NCI-H526 (cell line): ENCODE results near the gene CLIC4.
"Not testable (repeated sequence)": the region's sequence is repeated elsewhere in the genome, so short reads cannot be mapped to it uniquely, and the experiment has no call there.

Experiments used
- DNase-seq, 2 experiments: peaks; one replicate each; lab custom pipeline; 2025; lab: John Stamatoyannopoulos, UW

CLIC4 gene

GRCh38 chr1:24822887-24823286, 77.6 kb downstream of the CLIC4 start:
- DNase-seq, result no peak

- not testable (repeated sequence) for DNase-seq
Observed at GRCh38 chr1:24823486-24823885, 78.2 kb downstream of the CLIC4 start.

GRCh38 chr1:24825174-24825573, 79.9 kb downstream of the CLIC4 start:
- DNase-seq, result no peak

GRCh38 chr1:24826510-24826909, 81.3 kb downstream of the CLIC4 start:
- no peak for DNase-seq

DNA sequence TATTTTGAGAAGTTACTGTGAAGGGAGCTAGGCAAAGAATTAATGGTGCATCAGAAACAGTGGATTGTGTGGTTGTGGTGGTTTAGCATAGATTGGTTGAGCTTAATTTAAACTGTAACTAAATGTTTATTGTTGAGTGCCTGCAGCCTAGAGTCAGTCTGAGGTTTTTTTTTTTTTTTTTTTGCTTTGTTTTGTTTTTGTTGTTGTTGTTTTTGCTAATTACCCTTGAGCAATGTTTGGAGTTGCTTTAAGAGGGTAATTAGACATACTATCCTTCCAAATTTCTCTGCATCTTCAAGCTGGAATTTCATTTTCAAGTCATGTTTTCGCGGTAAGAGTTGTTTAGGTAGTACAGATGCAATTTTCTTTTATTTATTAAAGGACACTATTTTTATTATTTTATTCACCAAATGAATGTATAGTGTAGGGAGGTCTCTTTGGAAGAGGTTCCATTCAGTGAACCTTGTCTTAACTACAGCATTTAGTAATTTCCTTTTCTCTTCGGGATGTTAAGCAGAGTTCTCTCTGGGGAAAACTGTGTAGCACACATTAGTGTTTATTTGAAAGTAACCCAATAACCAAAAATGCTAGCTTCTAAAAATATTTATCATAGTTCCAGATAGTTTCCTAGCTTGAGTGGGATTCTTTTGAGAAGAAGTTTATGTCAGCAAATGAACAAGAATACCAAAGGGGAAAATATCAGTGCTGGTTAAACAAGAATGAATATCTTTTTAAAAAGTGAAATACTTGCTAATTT, 82.3 kb downstream of the CLIC4 start:
- DNase-seq, result no peak

DNA sequence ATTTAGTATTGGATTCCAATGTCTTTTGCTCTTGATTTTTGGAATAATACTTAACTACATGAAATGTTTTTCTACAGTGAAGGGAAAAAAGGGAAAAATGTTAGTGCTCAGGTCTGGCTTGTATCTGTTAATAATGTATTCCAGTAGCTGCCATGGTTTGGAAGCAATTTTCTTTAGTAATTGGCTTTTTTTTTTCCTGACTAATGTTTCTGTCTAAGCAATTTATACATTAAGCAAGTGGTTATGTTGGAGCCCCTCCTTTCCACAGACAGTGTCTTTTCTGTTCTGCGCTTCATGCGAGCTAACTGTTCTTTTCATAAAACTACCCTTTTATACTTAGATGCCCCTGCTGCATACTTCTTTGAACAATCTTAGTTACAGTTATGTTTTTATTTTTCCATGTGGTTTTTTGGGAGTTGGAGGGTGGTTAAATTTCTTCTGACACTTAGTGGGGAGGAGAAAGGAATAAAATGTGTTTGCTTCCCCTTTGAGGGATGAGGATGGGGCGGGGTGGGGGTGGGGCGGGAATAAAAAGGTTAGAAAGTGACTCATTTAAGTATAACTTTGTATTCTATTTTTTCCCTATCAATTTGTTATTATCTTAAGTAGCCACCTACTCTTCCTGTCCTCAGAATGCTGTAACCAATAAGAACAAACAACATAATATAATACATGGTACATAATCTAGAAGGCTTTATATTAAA, 83.1 kb downstream of the CLIC4 start:
- no peak for DNase-seq

GRCh38 chr1:24828887-24829192, 83.6 kb downstream of the CLIC4 start:
- DNase-seq, result no peak

GRCh38 chr1:24830680-24831272, 85.5 kb downstream of the CLIC4 start:
- DNase-seq, result peak; percentile 32 to 61

DNA sequence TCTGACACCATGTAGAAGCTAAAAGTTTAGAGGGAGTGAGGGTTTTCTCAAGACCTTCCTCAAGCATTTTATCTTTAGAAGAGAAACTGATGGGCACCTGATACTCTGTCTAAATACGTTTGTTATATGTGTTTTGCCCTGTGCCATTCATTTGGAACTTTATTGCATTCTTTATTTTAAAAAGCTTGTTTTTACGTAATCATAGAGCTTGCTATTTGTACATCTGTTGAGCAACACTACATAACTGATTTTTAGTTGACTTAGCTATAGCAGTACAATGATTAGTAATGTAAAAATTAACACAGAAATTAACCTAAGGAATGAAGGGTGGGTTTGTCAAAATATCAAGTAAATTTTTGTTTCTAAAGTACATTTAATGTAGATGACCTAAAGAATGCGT, 96.3 kb downstream of the CLIC4 start:
- no peak for DNase-seq

DNA sequence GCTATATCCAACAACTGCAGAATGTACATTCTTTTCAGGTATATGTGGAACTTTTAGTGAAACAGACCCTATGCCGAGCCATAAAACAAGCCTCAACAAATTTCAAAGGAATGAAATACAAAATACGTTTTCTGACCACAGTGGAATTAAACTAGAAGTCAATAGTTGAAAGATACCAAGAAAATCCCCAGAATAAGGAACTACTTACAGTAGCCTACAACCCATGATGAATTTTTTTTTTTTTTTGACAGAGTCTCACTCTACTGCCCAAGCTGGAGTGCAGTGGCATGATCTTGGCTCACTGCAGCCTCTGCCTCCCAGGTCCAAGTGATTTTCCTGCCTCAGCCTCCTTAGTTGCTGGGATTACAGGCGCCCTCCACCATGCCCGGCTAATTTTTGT, 101.4 kb downstream of the CLIC4 start:
- DNase-seq, result no peak

- DNase-seq, result peak; percentile 64 to 92
Observed at GRCh38 chr1:24847995-24848881, 103.0 kb downstream of the CLIC4 start.

- peak in 1 of 2 experiments; percentile 46 for DNase-seq
Observed at GRCh38 chr1:24849672-24850295, 104.5 kb downstream of the CLIC4 start.

- no peak for DNase-seq
Observed at GRCh38 chr1:24850328-24850920, 105.2 kb downstream of the CLIC4 start.

- no peak for DNase-seq
Observed at GRCh38 chr1:24853649-24854048, 108.4 kb downstream of the CLIC4 start.

DNA sequence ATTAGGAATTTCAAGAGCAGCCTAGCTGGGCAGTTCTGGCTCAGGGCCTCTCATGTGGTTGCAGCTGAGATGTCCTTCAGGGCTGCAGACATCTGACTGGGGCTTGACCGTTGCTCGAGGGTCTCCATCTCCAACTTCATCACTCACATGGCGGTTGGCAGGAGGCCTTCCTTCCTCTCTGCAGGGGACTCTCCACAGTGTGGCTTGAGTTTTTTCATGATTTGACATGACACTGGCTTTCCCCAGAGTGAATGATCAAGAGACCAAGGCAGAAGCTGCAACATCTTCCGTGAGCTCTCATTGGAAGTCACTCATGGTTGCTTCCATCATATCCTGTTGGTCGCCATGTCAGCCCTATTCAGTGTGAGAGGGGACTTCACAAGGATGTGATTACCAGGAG, 110.2 kb downstream of the CLIC4 start:
- no peak for DNase-seq

- no peak for DNase-seq
Observed at GRCh38 chr1:24856787-24857506, 111.7 kb downstream of the CLIC4 start.

GRCh38 chr1:24857507-24858133, 112.4 kb downstream of the CLIC4 start:
- no peak for DNase-seq

- DNase-seq, result no peak
Observed at GRCh38 chr1:24858277-24858676, 113.0 kb downstream of the CLIC4 start.

GRCh38 chr1:24859063-24860010, 114.1 kb downstream of the CLIC4 start:
- no peak for DNase-seq
